PC-3 (cell line): Measurements from ENCODE around the gene SFI1.

Experiments used
- EZH2 ChIP-seq: fragments of 300-600 bp; sonication (generic); IDR thresholded peaks from one replicate; pipeline ENCODE4 v1.6.1; 2017; ENCODE audit warnings: antibody characterized with exemption, mild to moderate bottlenecking, low read length; ENCODE audit not compliant: unreplicated experiment
- EZH2phosphoT487 ChIP-seq: fragments of 300-600 bp; sonication (generic); IDR thresholded peaks from 2 replicates; pipeline ENCODE4 v1.6.1; 2018; ENCODE audit warnings: mild to moderate bottlenecking, antibody characterized with exemption, low read length, borderline replicate concordance
- TF ChIP-seq, protein P1 (sequence below): fragments of 300-600 bp; sonication (generic); conservative IDR thresholded peaks from 2 replicates; pipeline ENCODE4 v1.5.1; 2017; ENCODE audit warnings: antibody characterized with exemption, low read depth, mild to moderate bottlenecking, low read length

DNA sequence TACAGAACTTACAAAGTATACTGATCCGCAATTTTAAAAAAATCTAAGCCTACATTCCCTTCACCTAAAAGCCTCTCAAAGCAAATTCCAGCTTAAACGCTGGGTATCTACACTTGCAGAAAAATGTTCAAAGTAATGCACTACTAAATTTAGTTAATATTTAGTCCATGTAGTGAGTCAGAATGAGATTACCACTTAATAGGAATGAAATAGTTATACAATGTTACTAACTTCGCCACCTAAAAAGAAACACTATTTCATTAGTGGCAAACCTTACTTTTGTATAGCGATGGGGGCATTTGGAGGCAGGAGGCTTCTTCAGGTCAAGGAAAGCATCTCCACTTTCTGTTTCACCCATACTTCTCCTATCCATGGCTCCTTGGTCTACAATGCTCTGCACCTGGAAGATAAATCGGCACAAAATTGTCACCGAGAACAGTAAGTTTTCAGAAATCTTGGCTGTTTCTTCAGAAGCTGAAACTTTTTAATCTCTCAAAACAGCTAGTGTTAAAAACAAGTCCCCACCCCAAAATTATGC lies 7.9 kb upstream of the SFI1 start:
- TF ChIP-seq, protein P1, sequence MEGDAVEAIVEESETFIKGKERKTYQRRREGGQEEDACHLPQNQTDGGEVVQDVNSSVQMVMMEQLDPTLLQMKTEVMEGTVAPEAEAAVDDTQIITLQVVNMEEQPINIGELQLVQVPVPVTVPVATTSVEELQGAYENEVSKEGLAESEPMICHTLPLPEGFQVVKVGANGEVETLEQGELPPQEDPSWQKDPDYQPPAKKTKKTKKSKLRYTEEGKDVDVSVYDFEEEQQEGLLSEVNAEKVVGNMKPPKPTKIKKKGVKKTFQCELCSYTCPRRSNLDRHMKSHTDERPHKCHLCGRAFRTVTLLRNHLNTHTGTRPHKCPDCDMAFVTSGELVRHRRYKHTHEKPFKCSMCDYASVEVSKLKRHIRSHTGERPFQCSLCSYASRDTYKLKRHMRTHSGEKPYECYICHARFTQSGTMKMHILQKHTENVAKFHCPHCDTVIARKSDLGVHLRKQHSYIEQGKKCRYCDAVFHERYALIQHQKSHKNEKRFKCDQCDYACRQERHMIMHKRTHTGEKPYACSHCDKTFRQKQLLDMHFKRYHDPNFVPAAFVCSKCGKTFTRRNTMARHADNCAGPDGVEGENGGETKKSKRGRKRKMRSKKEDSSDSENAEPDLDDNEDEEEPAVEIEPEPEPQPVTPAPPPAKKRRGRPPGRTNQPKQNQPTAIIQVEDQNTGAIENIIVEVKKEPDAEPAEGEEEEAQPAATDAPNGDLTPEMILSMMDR = no peak
- TF ChIP-seq EZH2 (no peak), EZH2phosphoT487 (no peak)
